Stimulated activated naive CD8-positive, alpha-beta T cell treated with anti-CD3 and anti-CD28 coated beads, Interleukin-15, amount 100 ng/mL, for 72 hours (primary cell): ENCODE measurements around the gene CELSR1.
A peak's percentile ranks its signal among the peaks of the same experiment; 100 is the strongest.

Source experiments
- ATAC-seq: fragments of 150-1000 bp; cut with Tn5 transposase; 2 replicates; pipeline ENCODE4 v1.10.0; 2021; ENCODE audit warnings: mild to moderate bottlenecking, moderate library complexity
- DNase-seq, 2 donors: peaks; one replicate each; pipeline ENCODE4 v3.0.0; 2021 to 2022
- H3K27ac Mint-ChIP-seq, 2 donors: one replicate each; pipeline ENCODE4 v1.8.0; 2022; ENCODE audit warnings: mild to moderate bottlenecking in 2 of 2, mixed read lengths in 2 of 2, moderate library complexity in 2 of 2
- H3K27me3 Mint-ChIP-seq: one replicate; pipeline ENCODE4 v1.8.0; 2022; ENCODE audit warnings: mixed read lengths
- H3K4me1 Mint-ChIP-seq: one replicate; pipeline ENCODE4 v1.8.0; 2022; ENCODE audit warnings: mild to moderate bottlenecking, mixed read lengths
- H3K4me3 Mint-ChIP-seq, 2 donors: one replicate each; pipeline ENCODE4 v1.8.0; 2022; ENCODE audit warnings: mild to moderate bottlenecking in 2 of 2, mixed read lengths in 2 of 2, moderate library complexity in 1 of 2
- H3K9me3 Mint-ChIP-seq, 2 donors: one replicate each; pipeline ENCODE4 v1.8.0; 2022; ENCODE audit warnings: mixed read lengths in 2 of 2

CELSR1 gene

DNA sequence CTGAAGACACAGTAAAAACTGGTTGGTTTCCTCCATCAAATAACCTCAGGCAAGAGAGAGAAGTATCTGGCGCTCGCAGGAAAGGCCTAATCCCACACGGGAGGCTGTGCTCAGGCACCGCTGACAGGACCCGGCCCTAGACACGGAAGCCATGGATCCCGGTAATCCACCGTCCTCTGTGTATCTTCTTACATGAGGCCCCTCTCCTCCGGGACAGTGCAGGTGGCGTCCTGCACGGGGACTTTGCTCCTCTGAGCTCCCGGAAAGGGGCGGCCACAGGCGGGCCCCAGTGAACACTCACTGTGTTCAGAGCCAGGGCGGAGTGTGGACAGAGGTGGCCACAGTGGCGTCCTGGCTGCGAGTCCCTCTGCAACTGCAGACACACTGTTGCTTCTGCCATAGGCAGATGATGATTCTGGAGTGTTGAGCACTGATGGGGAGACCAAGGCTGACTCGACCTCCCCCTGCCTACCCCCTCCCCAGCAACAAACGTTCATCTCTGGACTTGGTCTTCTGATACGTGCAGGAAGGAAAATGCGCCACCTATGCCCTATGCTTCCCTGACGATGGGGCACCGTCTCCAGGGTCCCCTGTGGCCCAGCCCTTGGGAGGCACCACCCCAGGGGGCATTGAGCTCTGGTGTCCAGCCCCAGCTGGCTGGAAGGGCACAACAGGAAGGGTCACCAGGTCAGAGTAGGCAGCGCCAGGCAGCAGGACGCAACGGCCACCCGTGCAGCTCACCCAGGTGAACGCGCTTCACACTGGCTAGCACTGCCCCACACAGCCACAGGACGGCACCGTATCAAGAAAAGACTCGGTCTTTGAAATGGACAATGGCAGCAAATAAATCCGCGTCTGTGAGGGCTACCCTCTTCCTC lies 106.2 kb downstream of the CELSR1 start:
- Mint-ChIP-seq H3K27me3 (no peaks in the 10 kb centered on the region), H3K9me3 (no peaks in the 10 kb centered on the region), H3K27ac (peak overlapping the region; percentile 91 to 98), H3K4me1 (peaks cover 18% of the 10 kb centered on the region), H3K4me3 (peak overlapping the region; percentile 76 to 87)
- DNase-seq (no peak), ATAC-seq (no peak)

DNA sequence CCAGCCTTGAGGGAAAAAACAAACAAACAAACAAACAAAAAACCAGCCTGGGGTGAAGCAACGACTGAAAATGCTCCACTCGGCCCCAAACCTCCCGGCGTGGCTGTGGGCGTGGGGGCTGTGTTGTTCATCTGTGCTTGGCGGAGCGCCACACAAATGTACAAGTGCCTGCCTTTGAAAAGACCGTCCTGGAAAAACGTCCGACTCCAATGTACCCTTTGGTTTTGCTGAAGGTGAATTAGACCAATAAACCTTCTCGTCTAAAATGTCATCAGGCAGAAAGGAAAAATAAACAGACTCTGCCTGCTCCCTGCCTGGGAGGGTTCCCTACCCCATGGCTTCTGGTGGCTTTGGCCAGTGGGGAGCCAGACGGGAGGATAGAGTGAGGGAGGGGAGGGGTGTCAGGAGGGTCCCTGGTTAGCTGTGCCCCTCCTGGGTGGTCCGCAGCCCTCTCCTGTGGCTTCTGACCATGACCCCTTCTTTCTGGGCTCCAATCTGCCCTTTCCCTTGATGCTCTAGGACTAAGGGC lies 108.0 kb downstream of the CELSR1 start:
- Mint-ChIP-seq H3K27ac (no peak overlapping the region), H3K9me3 (peaks cover 11 to 12% of the 10 kb centered on the region in 2 donors), H3K4me3 (no peak overlapping the region), H3K4me1 (peaks cover 31% of the 10 kb centered on the region), H3K27me3 (no peaks in the 10 kb centered on the region)
- DNase-seq (no peak), ATAC-seq (no peak)

DNA sequence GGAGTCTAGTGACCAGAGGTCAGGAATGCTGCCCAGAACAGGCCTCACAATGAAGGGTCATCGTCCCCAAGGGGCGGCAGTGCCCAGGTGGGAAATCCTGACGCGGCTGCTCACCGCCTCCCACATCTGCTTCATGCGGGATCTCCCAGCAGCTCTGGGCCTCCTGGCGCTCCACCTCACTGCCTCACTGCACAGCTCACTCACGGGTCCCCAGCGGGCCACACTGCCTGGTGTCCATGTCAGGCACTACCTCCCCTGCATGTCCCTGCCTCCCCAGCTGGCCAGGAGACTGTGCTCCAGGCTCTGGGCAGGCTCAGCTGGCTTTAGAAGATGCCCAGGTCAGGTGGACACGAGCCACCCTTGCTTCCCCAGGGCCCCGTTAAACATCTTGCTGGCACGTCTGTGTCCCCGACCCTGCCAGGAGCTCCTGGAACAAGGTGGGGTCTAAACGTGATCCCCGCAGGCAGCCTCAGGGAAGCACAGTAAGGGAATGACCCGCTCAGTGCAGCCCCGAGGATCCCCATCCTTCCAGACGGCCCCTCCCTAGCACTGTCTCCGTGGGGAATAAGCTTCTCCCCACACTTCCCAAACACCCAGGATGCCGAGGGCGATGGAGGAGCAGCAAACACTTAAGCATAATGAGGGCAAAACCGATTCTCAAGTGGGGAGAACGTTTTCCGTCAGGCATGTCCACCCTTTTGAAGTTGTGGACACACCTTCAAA lies 108.7 kb downstream of the CELSR1 start:
- H3K9me3 Mint-ChIP-seq = peaks cover 11 to 12% of the 10 kb centered on the region in 2 donors
- DNase-seq (no peak), ATAC-seq (no peak)
- no peak overlapping the region for H3K27ac Mint-ChIP-seq
- peaks cover 31% of the 10 kb centered on the region for H3K4me1 Mint-ChIP-seq
- no peak overlapping the region for H3K4me3 Mint-ChIP-seq
- no peaks in the 10 kb centered on the region for H3K27me3 Mint-ChIP-seq

- H3K27ac Mint-ChIP-seq = no peak overlapping the region
- peaks cover 11 to 12% of the 10 kb centered on the region in 2 donors for H3K9me3 Mint-ChIP-seq
- ATAC-seq = no peak
- H3K4me3 Mint-ChIP-seq = no peak overlapping the region
- H3K27me3 Mint-ChIP-seq = no peaks in the 10 kb centered on the region
- no peak for DNase-seq
- peaks cover 29% of the 10 kb centered on the region for H3K4me1 Mint-ChIP-seq
These were observed 109.2 kb downstream of the CELSR1 start for GRCh38 chr22:46428171-46428570.

- no peak for ATAC-seq
- Mint-ChIP-seq H3K9me3 (peaks cover 11 to 12% of the 10 kb centered on the region in 2 donors), H3K4me3 (no peak overlapping the region), H3K27me3 (no peaks in the 10 kb centered on the region), H3K27ac (no peak overlapping the region), H3K4me1 (peaks cover 13% of the 10 kb centered on the region)
- no peak for DNase-seq
These were observed 112.4 kb downstream of the CELSR1 start for GRCh38 chr22:46425016-46425415.

DNA sequence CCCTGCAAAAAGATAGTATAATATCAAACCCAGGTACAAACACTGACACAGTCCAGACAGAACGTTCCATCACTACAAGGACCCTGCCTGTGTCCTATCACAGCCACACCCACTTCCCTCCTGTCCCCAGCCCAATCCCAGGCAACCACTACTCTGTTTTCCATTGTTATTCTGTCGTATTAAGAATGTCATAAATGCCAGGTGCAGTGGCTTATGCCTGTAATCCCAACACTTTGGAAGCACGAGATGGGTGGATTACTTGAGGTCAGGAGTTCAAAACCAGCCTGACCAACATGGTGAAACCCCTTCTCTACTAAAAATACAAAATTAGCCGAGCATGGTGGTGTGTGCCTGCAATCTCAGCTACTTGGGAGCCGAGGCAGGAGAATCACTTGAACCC lies 112.9 kb downstream of the CELSR1 start:
- Mint-ChIP-seq H3K9me3 (peaks cover 11 to 12% of the 10 kb centered on the region in 2 donors), H3K4me1 (peaks cover 13% of the 10 kb centered on the region), H3K4me3 (no peak overlapping the region), H3K27me3 (no peaks in the 10 kb centered on the region), H3K27ac (no peak overlapping the region)
- DNase-seq (no peak), ATAC-seq (no peak)

DNA sequence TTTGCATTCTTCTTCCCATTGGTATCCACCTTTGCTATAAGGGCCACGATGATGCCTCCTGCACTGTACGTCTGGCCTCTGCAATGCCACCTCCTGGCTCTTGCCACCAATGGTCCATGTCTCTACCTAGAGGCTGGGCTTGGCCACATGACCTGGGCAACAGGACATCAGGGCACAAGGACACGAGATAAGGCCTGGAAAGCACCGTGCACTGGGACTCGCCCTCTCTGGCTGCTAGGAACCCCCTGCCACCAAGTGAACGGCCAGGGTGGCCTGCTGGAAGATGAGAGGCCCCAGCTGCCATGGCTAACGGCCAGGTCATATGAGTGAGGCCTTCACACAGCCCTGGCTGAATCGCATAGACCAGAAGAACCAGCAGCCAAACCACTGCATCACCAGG lies 114.5 kb downstream of the CELSR1 start:
- DNase-seq (no peak), ATAC-seq (no peak)
- peaks cover 13% of the 10 kb centered on the region for H3K4me1 Mint-ChIP-seq
- H3K27ac Mint-ChIP-seq = no peak overlapping the region
- peaks cover 11 to 12% of the 10 kb centered on the region in 2 donors for H3K9me3 Mint-ChIP-seq
- H3K27me3 Mint-ChIP-seq = no peaks in the 10 kb centered on the region
- H3K4me3 Mint-ChIP-seq = no peak overlapping the region

DNA sequence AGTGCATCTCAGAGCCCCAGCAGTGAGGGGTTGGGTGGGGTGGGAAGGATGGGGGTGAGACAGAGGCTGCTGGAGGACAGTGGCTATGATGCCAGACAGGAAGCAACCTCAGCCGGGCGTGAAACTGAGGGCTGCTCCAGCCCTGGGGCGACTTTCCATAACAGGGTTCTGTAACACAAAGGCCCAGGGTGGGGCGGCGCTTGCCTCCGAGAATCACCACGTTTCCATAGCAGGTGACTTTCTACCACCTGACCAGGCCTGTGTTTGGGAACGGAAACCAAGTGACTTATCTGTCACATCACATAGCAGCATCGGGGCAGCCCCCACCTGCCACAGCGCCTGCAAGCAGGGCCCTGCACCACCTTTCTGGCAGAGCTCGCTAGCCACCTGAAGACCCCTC lies 116.2 kb downstream of the CELSR1 start:
- no peaks in the 10 kb centered on the region for H3K27me3 Mint-ChIP-seq
- no peak for DNase-seq
- peaks cover 11 to 12% of the 10 kb centered on the region in 2 donors for H3K9me3 Mint-ChIP-seq
- H3K4me1 Mint-ChIP-seq = peaks cover 13% of the 10 kb centered on the region
- H3K27ac Mint-ChIP-seq = no peak overlapping the region
- H3K4me3 Mint-ChIP-seq = no peak overlapping the region
- peak; percentile 67 for ATAC-seq

DNA sequence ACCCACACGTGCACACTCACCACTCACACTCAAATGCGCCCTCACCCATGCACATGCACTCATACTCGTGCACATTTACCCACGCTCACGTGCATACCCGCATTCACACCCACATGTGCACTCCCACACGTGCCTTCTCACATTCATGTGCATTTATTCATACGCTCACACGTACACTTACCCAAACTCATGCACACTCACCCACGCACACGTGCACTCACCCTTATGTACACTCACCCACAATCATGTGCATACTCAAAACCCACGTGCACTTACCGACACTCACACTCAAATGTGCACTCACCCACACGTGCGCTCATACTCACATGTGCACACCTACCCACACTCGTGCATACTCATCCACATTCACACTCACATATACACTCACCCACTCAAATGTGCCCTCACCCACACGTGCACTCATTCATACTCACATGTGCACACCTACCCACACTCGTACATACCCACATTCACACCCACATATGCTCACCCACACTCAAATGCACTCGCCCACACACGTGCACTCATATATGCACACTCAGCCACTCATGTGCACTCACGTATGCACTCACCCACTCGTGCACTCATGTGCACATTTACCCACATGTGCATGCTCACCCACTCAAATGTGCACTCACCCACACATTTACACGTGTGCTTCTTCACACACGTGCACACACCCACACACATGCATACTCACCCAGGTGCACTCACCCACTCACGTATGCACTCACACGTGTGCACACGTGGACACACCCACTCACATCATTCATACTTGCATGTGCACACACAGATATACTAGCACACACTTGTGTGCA lies 117.5 kb downstream of the CELSR1 start:
- DNase-seq (no peak), ATAC-seq (no peak)
- Mint-ChIP-seq H3K9me3 (peaks cover 0 to under 1% of the 10 kb centered on the region in 2 donors), H3K27me3 (no peaks in the 10 kb centered on the region), H3K4me1 (peaks cover under 1% of the 10 kb centered on the region), H3K27ac (no peak overlapping the region), H3K4me3 (no peak overlapping the region)

DNA sequence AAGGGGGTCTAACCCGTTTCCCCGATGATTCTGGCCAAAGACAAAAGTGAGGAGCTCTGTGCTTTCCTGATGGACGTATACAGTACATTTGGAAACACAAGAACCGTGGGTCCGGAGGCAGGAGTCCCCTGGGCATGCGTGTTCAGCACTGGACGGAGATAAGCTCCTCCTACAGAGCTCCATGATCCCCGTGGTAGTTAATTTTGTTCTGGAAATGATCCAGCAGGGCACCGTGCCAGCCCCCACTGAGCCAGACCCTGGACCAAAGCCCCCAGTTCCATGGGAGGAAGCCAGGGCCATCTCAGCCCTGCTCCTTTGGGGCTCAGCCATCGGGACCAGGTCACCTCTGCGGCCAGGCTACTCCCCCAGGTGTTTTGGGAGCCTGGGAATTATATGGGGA lies 118.6 kb downstream of the CELSR1 start:
- H3K4me1 Mint-ChIP-seq = no peaks in the 10 kb centered on the region
- no peak overlapping the region for H3K27ac Mint-ChIP-seq
- no peaks in the 10 kb centered on the region for H3K27me3 Mint-ChIP-seq
- ATAC-seq (no peak), DNase-seq (no peak)
- H3K9me3 Mint-ChIP-seq = no peaks in the 10 kb centered on the region
- no peak overlapping the region for H3K4me3 Mint-ChIP-seq

DNA sequence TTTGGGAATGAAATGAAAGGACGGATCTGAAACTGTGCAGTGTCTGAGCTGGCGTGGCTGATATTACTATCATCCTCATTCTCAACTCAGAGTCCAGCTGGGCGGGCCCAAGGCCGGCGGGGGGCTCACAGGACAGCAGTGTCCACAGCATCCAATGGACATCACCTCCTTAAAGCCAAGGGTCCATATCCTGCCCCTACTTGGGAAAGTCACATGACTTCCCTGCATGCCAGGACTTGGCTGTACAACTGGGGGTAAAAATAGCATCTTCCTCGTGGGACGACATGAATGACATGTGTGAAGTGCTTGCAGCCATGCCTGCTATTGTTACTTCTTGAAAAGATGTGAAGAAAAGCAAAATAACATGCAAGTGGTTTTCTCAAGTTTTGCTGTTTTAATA lies 119.7 kb downstream of the CELSR1 start:
- no peaks in the 10 kb centered on the region for H3K9me3 Mint-ChIP-seq
- DNase-seq = no peak
- H3K27ac Mint-ChIP-seq = no peak overlapping the region
- no peaks in the 10 kb centered on the region for H3K4me1 Mint-ChIP-seq
- H3K4me3 Mint-ChIP-seq = no peak overlapping the region
- no peaks in the 10 kb centered on the region for H3K27me3 Mint-ChIP-seq
- ATAC-seq = no peak

DNA sequence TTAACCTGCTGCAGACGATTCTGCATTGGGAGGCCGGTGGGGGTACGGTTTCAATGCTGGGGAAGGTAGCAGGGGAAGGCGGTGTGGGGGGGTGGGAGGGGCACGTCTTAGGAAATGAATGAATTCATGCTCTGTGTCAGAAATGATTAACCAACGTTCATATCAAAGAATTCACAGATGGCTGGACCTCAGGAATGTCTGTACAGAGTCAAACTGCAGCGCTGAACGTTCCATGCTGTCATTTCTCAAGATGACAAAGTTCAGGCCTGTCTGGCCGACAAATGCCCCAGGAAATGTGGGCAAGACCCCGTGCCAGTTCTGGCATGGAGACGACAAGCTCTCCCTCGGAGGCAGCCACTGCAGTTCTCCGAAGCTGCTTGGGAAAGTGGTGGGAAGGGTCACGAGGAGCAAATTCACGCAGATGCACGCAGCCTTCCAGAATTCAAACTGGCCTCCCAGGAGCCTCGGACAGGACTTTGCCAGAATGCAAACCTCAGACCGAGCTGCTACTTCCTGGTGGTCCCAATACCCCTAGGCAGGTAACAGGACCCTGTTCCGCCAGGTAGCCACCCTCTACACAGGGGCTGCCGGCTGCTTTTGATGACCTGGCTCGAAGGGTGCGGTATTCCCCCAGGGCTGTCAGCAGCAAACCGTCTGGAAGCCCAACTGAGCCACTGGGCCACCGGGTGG lies 120.4 kb downstream of the CELSR1 start:
- no peaks in the 10 kb centered on the region for H3K4me1 Mint-ChIP-seq
- no peak for DNase-seq
- H3K9me3 Mint-ChIP-seq = no peaks in the 10 kb centered on the region
- H3K4me3 Mint-ChIP-seq = no peak overlapping the region
- no peak for ATAC-seq
- no peaks in the 10 kb centered on the region for H3K27me3 Mint-ChIP-seq
- H3K27ac Mint-ChIP-seq = no peak overlapping the region

- ATAC-seq (no peak), DNase-seq (no peak)
- Mint-ChIP-seq H3K27ac (no peak overlapping the region), H3K27me3 (no peaks in the 10 kb centered on the region), H3K9me3 (no peaks in the 10 kb centered on the region), H3K4me3 (no peak overlapping the region), H3K4me1 (no peaks in the 10 kb centered on the region)
These were observed 120.9 kb downstream of the CELSR1 start for GRCh38 chr22:46416520-46416871.

DNA sequence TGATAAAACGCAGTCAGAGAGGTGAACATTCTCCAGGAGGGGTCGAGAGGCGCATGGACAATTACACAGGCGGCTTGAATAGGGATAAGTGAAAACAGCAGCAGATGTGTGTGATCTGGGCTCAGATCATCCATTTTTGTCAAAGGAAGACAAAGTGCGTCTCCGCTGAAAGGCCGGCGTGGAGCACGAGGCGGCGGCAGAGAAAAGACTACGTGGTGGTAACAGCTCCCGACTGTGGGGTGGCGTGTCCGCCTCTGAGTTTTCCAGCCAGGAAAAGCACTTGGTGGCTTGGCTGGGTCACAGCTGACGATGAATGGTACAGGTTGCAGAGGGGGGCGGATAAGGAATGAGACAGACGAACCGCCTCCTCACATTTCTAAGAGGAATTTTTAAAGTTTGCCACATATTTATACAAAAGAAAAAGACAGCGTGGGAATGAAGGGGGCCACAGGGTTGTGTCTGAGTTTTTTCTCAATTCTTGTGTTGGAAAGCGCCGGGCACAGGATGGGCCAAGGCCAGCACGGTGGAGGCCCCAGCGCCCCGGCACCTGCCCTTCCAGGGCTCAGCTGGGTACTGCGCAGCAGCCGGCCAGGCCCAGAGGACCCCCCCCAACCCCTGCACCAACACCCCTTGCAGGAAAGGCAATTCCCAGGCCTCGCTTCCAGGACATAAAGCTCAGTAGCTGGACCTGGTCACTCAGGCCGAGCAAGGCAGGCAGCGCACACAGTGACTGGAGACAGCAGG lies 121.5 kb downstream of the CELSR1 start:
- no peak overlapping the region for H3K4me3 Mint-ChIP-seq
- H3K27me3 Mint-ChIP-seq = no peaks in the 10 kb centered on the region
- H3K9me3 Mint-ChIP-seq = no peaks in the 10 kb centered on the region
- no peaks in the 10 kb centered on the region for H3K4me1 Mint-ChIP-seq
- no peak for ATAC-seq
- no peak overlapping the region for H3K27ac Mint-ChIP-seq
- DNase-seq = no peak
